PC-9 (cell line): ENCODE results near the gene ESPL1. TPM values are rescaled to one million over a fixed set of nuclear protein-coding genes. Genes with fewer than 3 reads are reported as not detected.

ENCODE experiments used
- BruUV-seq: library from RNA; stranded (reverse); fragments of 400-500 nt; replicated peaks from 2 replicates; lab custom pipeline; 2021; lab: Mats Ljungman, UMichigan
- CTCF ChIA-PET: fragments of 300-600 bp; sonication (Branson Sonifier 250); formaldehyde crosslinking; loops from one replicate; lab custom pipeline; 2022; ENCODE audit warnings: antibody characterized with exemption; lab: Charles Lee
- POLR2A ChIA-PET: fragments of 300-600 bp; sonication (Branson Sonifier 250); formaldehyde crosslinking; loops from one replicate; lab custom pipeline; 2022; ENCODE audit warnings: antibody characterized with exemption; ENCODE audit not compliant: unreplicated experiment; lab: Charles Lee
- DNase-seq, 2 experiments: peaks; one replicate each; pipeline versions ENCODE4 v3.0.0 to v3.0.0-alpha.2; 2015 to 2022; ENCODE audit warnings: mixed read lengths in 1 of 2
- H2AFZ ChIP-seq: fragments of 200-600 bp; sonication (generic); 2 replicates; pipeline ENCODE4 v1.8.1; 2017; ENCODE audit warnings: antibody characterized with exemption
- H3F3A ChIP-seq: fragments of 200-600 bp; sonication (generic); 2 replicates; pipeline ENCODE4 v1.8.1; 2017; ENCODE audit warnings: antibody characterized with exemption, mild to moderate bottlenecking, low read depth; ENCODE audit not compliant: insufficient read depth
- H3K27ac ChIP-seq: fragments of 200-600 bp; sonication (generic); 2 replicates; pipeline ENCODE4 v1.6.1; 2016; ENCODE audit warnings: mixed run types
- H3K27me3 ChIP-seq: fragments of 200-600 bp; sonication (generic); 2 replicates; pipeline ENCODE4 v1.6.1; 2016; ENCODE audit warnings: low read depth, mixed run types; ENCODE audit not compliant: insufficient read depth
- H3K36me3 ChIP-seq: fragments of 200-600 bp; sonication (generic); 2 replicates; pipeline ENCODE4 v1.6.1; 2016; ENCODE audit warnings: low read depth, mixed run types
- H3K4me1 ChIP-seq: fragments of 200-600 bp; sonication (generic); replicated peaks from 2 replicates; pipeline ENCODE4 v1.6.1; 2016; ENCODE audit warnings: mixed run types; ENCODE audit not compliant: insufficient read depth
- H3K4me2 ChIP-seq: fragments of 200-600 bp; sonication (generic); 2 replicates; pipeline ENCODE4 v1.6.1; 2017; ENCODE audit warnings: mixed run types
- H3K4me3 ChIP-seq: fragments of 200-600 bp; sonication (generic); 2 replicates; pipeline ENCODE4 v1.6.1; 2016; ENCODE audit warnings: mixed run types
- H3K79me2 ChIP-seq: fragments of 200-600 bp; sonication (generic); 2 replicates; pipeline ENCODE4 v1.6.1; 2017; ENCODE audit warnings: low read depth, mixed run types
- H3K9me2 ChIP-seq: fragments of 200-600 bp; sonication (generic); 2 replicates; pipeline ENCODE4 v1.8.1; 2017; ENCODE audit warnings: mild to moderate bottlenecking; ENCODE audit not compliant: insufficient read depth
- H3K9me3 ChIP-seq: fragments of 200-600 bp; sonication (generic); 2 replicates; pipeline ENCODE4 v1.8.1; 2016; ENCODE audit warnings: low read depth; ENCODE audit not compliant: insufficient read depth
- H4K20me1 ChIP-seq: fragments of 200-600 bp; sonication (generic); 2 replicates; pipeline ENCODE4 v1.8.1; 2017; ENCODE audit not compliant: insufficient read depth
- CTCF ChIP-seq: fragments of 200-600 bp; sonication (generic); conservative IDR thresholded peaks from 2 replicates; pipeline ENCODE4 v1.6.1; 2017; ENCODE audit warnings: mixed run types, antibody characterized with exemption, mild to moderate bottlenecking, moderate library complexity
- EZH2 ChIP-seq: fragments of 200-600 bp; sonication (generic); IDR thresholded peaks from 2 replicates; pipeline ENCODE4 v1.8.0; 2017; ENCODE audit warnings: antibody characterized with exemption, low read depth
- intact Hi-C: fragments of 100-400 bp; cut with micrococcal nuclease; formaldehyde crosslinking; loops from one replicate; pipeline ENCODE4 v1.10.0; 2022; ENCODE audit not compliant: unreplicated experiment
- total RNA-seq: library from RNA; stranded (reverse); gene quantifications from 2 replicates; pipeline ENCODE4 v1.2.3, GENCODE V29; 2021

Gene ESPL1
- total RNA-seq, 1 experiment from 2014 or later: 42.0 TPM

DNA sequence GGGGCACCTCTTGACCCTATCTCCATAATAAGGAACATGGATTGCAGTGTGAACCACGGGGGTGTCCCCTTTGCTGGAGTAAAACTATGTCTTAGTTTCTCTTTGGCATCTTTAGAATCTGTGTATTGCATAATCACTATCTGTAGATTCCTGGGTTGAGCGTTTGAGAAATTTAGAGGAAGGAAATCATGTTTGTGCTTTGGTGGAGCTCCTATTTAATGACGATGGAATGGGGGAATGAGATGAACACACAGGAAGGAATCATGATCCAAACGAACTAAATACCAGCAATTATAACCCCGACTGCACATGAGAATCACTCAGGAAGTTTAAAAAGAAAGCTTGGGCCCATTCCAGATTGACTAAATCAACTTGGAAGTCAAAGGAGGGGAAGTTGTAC, 30.1 kb downstream of the ESPL1 start:
- peak overlapping the region; percentile 87 for H3K27ac ChIP-seq

DNA sequence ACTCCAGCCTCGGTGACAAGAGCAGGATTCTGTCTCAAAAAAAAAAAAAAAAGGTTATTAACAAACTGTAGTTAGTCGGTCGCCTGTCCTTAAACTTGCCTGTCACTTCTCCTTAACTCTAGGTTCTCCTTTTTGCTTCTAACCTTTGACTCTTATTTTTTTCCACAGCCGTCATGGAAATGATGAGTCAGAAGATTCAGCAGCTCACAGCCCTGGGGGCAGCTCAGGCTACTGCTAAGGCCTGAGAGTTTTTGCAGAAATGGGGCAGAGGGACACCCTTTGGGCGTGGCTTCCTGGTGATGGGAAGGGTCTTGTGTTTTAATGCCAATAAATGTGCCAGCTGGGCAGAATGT, 31.0 kb downstream of the ESPL1 start:
- Histone ChIP-seq H3F3A (peaks cover 48% of the 10 kb centered on the region), H2AFZ (no peak overlapping the region), H3K27ac (peak overlapping the region; percentile 87), H3K9me2 (no peaks in the 10 kb centered on the region), H3K79me2 (peaks cover 59% of the 10 kb centered on the region), H3K4me2 (peak overlapping the region; percentile 92), H4K20me1 (no peaks in the 10 kb centered on the region), H3K36me3 (peaks cover 13% of the 10 kb centered on the region; the same call in 1 of the 2 replicates), H3K4me1 (peaks cover 52% of the 10 kb centered on the region), H3K4me3 (peak overlapping the region; percentile 75; the same call in 1 of the 2 replicates), H3K27me3 (no peaks in the 10 kb centered on the region), H3K9me3 (no peaks in the 10 kb centered on the region)
- TF ChIP-seq EZH2 (no peak), CTCF (no peak)
- DNase-seq: peak; percentile 50 to 84
- ChIA-PET POLR2A (interaction anchor here (0.6 kb wide), 1 partner anchor 804 kb away, joined by 3 read pairs; no protein-coding TSS in a partner anchor), CTCF (interaction anchor here (0.6 to 1.6 kb wide), 4 partner anchors 22 to 152 kb away, joined by 3 to 4 read pairs (median 4); partner anchors contain the start of gene AAAS)
- no TSS peak for BruUV-seq
- intact Hi-C loops: loop anchor here (1.0 to 5.0 kb wide), 3 partner anchors 22 to 247 kb away; partner anchors contain the start of genes AAAS and TNS2

More for the DNA sequence above, 30.1 kb downstream of the ESPL1 start:
- Histone ChIP-seq H3K9me3 (no peaks in the 10 kb centered on the region), H2AFZ (no peak overlapping the region), H3K4me2 (peak overlapping the region; percentile 92), H3F3A (peaks cover 53% of the 10 kb centered on the region), H3K36me3 (peaks cover 13% of the 10 kb centered on the region; the same call in 1 of the 2 replicates), H3K79me2 (peaks cover 58% of the 10 kb centered on the region), H3K27me3 (no peaks in the 10 kb centered on the region), H3K4me3 (no peak overlapping the region), H3K4me1 (peaks cover 52% of the 10 kb centered on the region), H3K9me2 (no peaks in the 10 kb centered on the region), H4K20me1 (no peaks in the 10 kb centered on the region)
- ChIA-PET POLR2A (no interaction called here), CTCF (interaction anchor here (0.6 to 1.1 kb wide), 2 partner anchors 85 to 200 kb away, joined by 3 to 4 read pairs; no protein-coding TSS in a partner anchor)
- TF ChIP-seq CTCF: no peak
- TF ChIP-seq EZH2: no peak
- no TSS peak for BruUV-seq
- DNase-seq: no peak
- intact Hi-C loops: loop anchor here (2.0 to 5.0 kb wide), 2 partner anchors 77 to 246 kb away; partner anchors contain the start of gene TNS2

- H4K20me1 ChIP-seq: no peaks in the 10 kb centered on the region
- H2AFZ ChIP-seq: peak within 1 kb of the TSS; percentile 83
- peak within 1 kb of the TSS; percentile 75 for H3K4me3 ChIP-seq
- DNase-seq: peak; percentile 82 to 84
- ChIA-PET POLR2A (interaction anchor here (0.6 kb wide), 1 partner anchor 805 kb away, joined by 3 read pairs; no protein-coding TSS in a partner anchor), CTCF (interaction anchor here (0.6 to 1.6 kb wide), 2 partner anchors 22 to 48 kb away, joined by 3 to 4 read pairs; partner anchors contain the start of gene AAAS)
- TF ChIP-seq EZH2: no peak
- no peak for TF ChIP-seq CTCF
- H3K4me1 ChIP-seq: peaks cover 52% of the 10 kb centered on the region
- H3K9me2 ChIP-seq: no peaks in the 10 kb centered on the region
- peaks cover 59% of the 10 kb centered on the region for H3K79me2 ChIP-seq
- peak within 1 kb of the TSS; percentile 87 for H3K27ac ChIP-seq
- peaks cover 13% of the 10 kb centered on the region; the same call in 1 of the 2 replicates for H3K36me3 ChIP-seq
- intact Hi-C loops: loop anchor here (1.0 to 5.0 kb wide), 3 partner anchors 22 to 247 kb away; partner anchors contain the start of genes AAAS and TNS2
- BruUV-seq: no TSS peak
- no peaks in the 10 kb centered on the region for H3K27me3 ChIP-seq
- peaks cover 42% of the 10 kb centered on the region for H3F3A ChIP-seq
- no peaks in the 10 kb centered on the region for H3K9me3 ChIP-seq
- peak within 1 kb of the TSS; percentile 92 for H3K4me2 ChIP-seq
Observed at GRCh38 chr12:53299454-53300180, 31.5 kb downstream of the ESPL1 start, which contains the start of gene MYG1. Gene MYG1, plus strand, starts transcription at chr12:53299695. Its CDS starts 43 bp downstream, at chr12:53299738.
